GDM1 (cell line): ENCODE measurements around the gene DOCK11.
"Not testable (repeated sequence)": the region's sequence is repeated elsewhere in the genome, so short reads cannot be mapped to it uniquely, and the experiment has no call there.

Experiments used
- DNase-seq: peaks from one replicate; lab custom pipeline; 2025; lab: John Stamatoyannopoulos, UW

The DOCK11 gene

GRCh38 chrX:118698516-118699170, 203.0 kb downstream of the DOCK11 start:
- DNase-seq = peak; percentile 4

- no peak for DNase-seq
These were observed 207.1 kb downstream of the DOCK11 start for GRCh38 chrX:118702741-118703140.

DNA sequence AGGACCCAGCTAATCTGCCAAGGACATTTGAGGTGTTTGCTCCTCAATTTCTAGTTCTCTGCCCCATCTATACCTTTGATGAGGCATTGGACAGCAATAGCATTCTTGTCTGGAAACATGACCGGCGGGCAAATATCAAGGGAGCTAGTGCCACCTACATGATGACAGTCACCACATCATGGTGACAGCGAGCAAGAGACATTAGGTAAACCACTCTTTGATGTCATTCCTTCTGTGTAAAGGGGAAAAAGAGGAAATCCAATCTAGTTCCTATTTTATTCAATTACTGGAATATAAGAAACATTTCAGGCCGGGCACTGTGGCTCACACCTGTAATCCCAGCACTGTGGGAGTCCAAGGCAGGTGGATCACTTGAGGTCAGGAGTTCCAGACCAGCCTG, 211.1 kb downstream of the DOCK11 start:
- DNase-seq = no peak

DNA sequence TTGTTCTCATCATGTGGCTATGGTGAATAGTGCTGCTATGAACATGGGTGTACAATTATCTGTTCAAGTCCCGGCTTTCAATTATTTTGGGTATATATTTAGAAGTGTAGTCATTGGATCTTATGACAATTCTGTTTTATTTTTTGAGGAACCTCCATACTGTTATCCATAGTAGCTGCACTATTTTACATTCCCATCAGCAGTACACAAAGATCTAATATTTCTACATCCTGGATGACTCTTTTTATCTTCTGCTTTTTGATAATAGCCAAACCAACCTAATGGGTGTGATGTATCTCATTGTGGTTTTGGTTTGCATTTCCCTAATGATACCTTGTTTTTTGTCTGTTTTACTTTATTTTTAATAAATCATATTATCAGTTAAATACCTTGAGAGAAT, 218.9 kb downstream of the DOCK11 start:
- no peak for DNase-seq

DNA sequence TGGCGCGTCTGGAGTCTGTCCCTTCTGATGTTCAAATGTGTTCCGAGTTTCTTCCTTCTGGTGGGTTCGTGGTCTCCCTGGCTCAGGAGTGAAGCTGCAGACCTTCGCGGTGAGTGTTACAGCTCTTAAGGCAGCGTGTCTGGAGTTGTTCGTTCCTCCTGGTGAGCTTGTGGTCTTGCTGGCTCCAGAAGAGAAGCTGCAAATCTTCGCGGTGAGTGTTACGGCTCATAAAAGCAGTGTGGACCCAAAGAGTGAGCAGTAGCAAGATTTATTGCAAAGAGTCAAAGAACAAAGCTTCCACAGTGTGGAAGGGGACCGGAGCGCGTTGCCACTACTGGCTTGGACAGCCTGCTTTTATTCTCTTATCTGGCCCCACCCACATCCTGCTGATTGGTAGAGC, 220.3 kb downstream of the DOCK11 start:
- DNase-seq = not testable (repeated sequence)

GRCh38 chrX:118716833-118717232, 221.2 kb downstream of the DOCK11 start:
- not testable (repeated sequence) for DNase-seq

- DNase-seq = peak; percentile 22
These were observed 222.2 kb downstream of the DOCK11 start for GRCh38 chrX:118717678-118718391.

- peak; percentile 9 for DNase-seq
These were observed 223.1 kb downstream of the DOCK11 start for GRCh38 chrX:118718737-118719136.

- DNase-seq = no peak
These were observed 224.6 kb downstream of the DOCK11 start for GRCh38 chrX:118720058-118720707.

- DNase-seq = no peak
These were observed 227.8 kb downstream of the DOCK11 start for GRCh38 chrX:118723376-118723775.

DNA sequence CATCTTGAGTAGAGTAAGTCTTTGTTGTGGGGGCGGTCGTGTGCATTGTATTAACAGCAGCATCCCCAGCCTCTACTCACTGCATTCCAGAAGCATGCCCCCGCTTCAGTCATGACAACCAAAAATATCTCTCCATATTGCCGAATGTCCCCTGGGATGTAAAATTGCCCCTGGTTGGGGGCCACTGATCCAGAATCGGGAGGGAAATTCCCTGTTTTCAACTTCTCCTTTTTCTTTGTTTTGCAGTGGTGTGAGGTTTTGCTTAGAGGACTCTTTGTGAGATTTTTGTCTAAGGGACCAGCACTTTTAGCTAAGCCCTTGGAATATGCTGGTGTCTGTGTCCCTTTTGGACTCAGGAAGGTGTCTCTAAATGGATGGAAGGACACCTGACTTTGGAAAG, 228.8 kb downstream of the DOCK11 start:
- DNase-seq = no peak

DNA sequence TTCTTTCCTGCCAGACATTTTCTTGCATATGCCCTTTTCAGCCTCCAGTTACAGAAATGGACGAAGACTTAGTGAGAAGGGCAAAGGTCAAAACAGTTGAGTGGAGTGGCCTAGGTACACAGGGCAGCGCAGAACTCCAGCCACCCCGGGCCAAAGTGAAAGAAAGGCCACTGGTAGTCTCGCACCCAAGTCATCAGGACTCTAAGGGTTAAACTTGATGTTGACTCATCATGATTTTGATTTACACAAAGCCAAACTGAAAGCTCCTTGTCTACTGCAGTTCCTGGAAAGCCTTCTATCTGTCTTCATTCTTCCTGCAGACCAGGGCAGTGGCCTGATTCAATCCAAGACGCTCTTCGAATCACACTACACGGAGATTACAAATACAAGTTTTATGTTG, 229.2 kb downstream of the DOCK11 start:
- no peak for DNase-seq

DNA sequence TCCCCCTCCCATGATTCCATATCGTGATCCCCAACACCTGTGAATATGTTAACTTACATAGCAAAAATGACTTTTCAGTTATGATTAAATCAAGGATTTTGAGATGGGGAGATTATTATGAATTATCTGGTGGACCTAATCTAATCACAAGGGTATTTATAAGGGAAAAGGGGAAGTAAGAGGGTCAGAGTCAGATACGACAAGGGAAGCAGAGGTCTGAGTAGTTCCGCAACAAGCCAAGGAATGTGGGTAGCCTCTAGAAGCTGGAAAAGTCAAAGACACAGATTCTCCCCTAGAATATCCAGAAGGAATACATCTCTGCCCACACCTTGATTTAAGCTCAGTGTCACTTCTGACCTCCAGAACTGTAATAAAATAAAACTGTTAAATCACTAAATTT, 230.8 kb downstream of the DOCK11 start:
- no peak for DNase-seq

- DNase-seq = peak; percentile 56
These were observed 231.5 kb downstream of the DOCK11 start, which contains the start of gene IL13RA1 for GRCh38 chrX:118726887-118727685. IL13RA1 (plus strand) TSS chrX:118727606; CDS start chrX:118727639, 33 bp downstream.

GRCh38 chrX:118727686-118728339, 232.2 kb downstream of the DOCK11 start:
- DNase-seq = no peak

GRCh38 chrX:118729042-118729652, 233.5 kb downstream of the DOCK11 start:
- DNase-seq = no peak

DNA sequence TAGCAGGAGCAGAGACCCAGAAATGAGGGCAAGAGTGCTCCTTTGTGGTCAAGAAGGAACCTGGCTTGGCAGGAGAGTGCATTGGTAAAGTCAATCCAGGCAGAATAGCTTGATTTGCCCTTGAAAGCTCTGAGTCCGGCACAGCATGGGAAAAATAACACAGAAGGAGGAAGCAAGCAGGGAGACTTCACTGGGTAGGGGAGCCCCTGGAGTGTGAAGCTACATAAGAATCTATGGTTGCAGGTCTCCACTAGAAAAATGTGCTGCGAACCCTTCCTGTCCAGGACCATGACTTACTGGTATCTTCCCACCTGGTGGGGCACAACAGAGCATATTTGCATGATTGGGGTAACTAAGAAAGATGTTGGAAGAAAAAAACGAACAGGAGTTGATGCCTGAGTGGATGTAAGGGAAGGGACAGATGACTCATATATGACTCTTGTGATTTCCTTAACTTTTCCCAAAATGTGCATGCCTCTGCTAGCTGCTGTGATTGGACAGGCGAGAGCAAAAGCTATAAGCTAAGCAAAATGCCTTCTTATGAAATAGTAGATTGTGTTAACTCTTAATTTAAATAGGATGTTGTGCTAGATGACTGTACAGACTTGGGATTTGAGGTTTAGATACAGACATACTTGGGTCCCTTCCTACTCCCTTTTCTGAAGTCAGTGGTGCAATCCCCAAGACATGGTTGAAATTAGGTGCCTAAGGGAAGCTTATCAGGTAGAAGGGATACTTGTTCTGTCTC, 235.1 kb downstream of the DOCK11 start:
- no peak for DNase-seq

GRCh38 chrX:118732551-118732950, 236.9 kb downstream of the DOCK11 start:
- DNase-seq = not testable (repeated sequence)

DNA sequence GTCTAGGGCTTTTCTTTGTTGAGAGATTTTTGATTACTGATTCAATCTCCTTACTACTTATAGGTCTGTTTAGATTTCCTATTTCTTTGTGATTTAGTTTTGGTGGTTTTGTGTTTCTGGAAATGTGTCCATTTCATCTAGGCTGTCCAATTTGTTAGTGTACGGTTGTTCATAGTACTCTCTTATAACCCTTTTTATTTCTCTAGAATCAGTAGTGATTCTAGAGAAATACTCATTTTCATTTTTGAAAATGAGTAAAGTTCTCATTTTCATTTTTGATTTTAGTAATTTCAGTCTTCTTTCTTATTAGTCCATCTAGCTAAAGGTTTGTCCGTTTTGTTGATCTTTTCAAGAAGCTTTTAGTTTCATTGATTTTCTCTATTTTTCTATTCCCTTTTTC, 239.3 kb downstream of the DOCK11 start:
- DNase-seq = no peak
